ENCODE results near the gene CACNB2. TPM values are rescaled to one million over a fixed set of nuclear protein-coding genes. Genes with fewer than 3 reads are reported as not detected.

CACNB2 gene
- total and polyA plus RNA-seq, 4 donors = 0.38 to 3.1 (median 0.83) TPM

DNA sequence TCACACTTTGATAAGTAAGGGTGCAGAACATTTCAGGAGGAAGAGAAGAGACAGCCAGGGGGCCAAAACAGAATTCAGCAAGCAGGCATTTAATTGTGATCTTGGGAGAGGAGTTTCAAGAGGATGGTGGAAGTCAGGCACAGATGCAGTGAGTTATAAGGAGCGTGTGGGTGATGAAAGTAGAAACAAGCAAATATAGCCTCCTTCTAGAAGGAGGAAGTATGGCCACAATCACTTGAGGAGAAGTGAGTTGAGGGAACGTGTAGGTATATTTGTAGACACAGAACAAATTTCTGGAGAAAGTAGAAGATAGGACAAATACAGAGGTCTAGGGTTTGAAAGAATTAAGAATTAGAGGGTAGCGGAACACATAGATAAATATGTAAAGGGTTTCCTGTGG lies 165.8 kb downstream of the CACNB2 start:
- Histone ChIP-seq H3K9me3 (ENCODE audit: control insufficient read depth in 4 of 4, low read length in 3 of 4) (no peaks in the 10 kb centered on the region), H3K27ac (ENCODE audit: low read depth in 1 of 2, low read length in 2 of 2) (no peak overlapping the region), H3K4me1 (ENCODE audit: control insufficient read depth in 4 of 4, insufficient read depth in 4 of 4, low read length in 3 of 4) (no peaks in the 10 kb centered on the region), H3K27me3 (ENCODE audit: control insufficient read depth in 4 of 4, insufficient read depth in 4 of 4, low read length in 3 of 4) (no peaks in the 10 kb centered on the region), H3K4me3 (ENCODE audit: low read depth in 1 of 3, low read length in 3 of 3) (no peak overlapping the region), H3K36me3 (ENCODE audit: control insufficient read depth in 4 of 4, insufficient read depth in 3 of 4, low read depth in 1 of 4, low read length in 3 of 4) (no peaks in the 10 kb centered on the region), H3K9ac (ENCODE audit: low read depth in 1 of 2, low read length in 2 of 2) (no peak overlapping the region)
- no peak for DNase-seq (ENCODE audit: low spot score)
- 86% methylated on average over 3 of the region's 3 CpGs for WGBS
- TF ChIP-seq ZBTB33 (IDR thresholded peaks at IDR 0.05) (no peak), FOXA1 (IDR thresholded peaks at IDR 0.05) (no peak), TAF1 (conservative IDR thresholded peaks at IDR 0.05) (no peak), NR2F2 (IDR thresholded peaks at IDR 0.05) (no peak), GABPA (IDR thresholded peaks at IDR 0.05 in 1 of 2, conservative IDR thresholded peaks at IDR 0.05 in 1 of 2) (no peak), CTCF (IDR thresholded peaks at IDR 0.05; ENCODE audit: low read depth, low read length, missing input control) (no peak), EGR1 (IDR thresholded peaks at IDR 0.05; ENCODE audit: low read depth in 2 of 2) (no peak), HNF4G (IDR thresholded peaks at IDR 0.05) (no peak), RAD21 (IDR thresholded peaks at IDR 0.05) (no peak), REST (IDR thresholded peaks at IDR 0.05) (no peak), YY1 (IDR thresholded peaks at IDR 0.05) (no peak), FOXA2 (IDR thresholded peaks at IDR 0.05) (no peak), JUND (IDR thresholded peaks at IDR 0.05) (no peak), SP1 (IDR thresholded peaks at IDR 0.05) (no peak), RXRA (IDR thresholded peaks at IDR 0.05) (no peak), HNF4A (conservative IDR thresholded peaks at IDR 0.05) (no peak)
- TF ChIP-seq, protein P1, sequence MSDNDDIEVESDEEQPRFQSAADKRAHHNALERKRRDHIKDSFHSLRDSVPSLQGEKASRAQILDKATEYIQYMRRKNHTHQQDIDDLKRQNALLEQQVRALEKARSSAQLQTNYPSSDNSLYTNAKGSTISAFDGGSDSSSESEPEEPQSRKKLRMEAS (IDR thresholded peaks at IDR 0.05) = no peak
- TF ChIP-seq, protein P2, sequence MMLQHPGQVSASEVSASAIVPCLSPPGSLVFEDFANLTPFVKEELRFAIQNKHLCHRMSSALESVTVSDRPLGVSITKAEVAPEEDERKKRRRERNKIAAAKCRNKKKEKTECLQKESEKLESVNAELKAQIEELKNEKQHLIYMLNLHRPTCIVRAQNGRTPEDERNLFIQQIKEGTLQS (IDR thresholded peaks at IDR 0.05) = no peak

All from liver (tissue), 9 donors.